Heart left ventricle (tissue), 16 donors: ENCODE results near the gene EMD. TPM values are rescaled to one million over a fixed set of nuclear protein-coding genes. Genes with fewer than 3 reads are reported as not detected.

Source experiments
- ATAC-seq, 4 donors: fragments of 200-7000 bp; cut with Tn5 transposase; one replicate each; pipeline ENCODE4 v1.9.1; 2020 to 2022; ENCODE audit warnings: moderate library complexity in 4 of 4, mild to moderate bottlenecking in 3 of 4, moderate number of reproducible peaks in 1 of 4
- DNase-seq, 5 donors: peaks; one replicate each; pipeline ENCODE4 v3.0.0-alpha.2; 2020
- H3K27ac ChIP-seq, 12 donors: fragments of 200-600 bp; sonication (generic) in 4 of 12; one replicate each; pipeline versions ENCODE4 v1.5.0 to v1.8.0; 2016 to 2022; ENCODE audit warnings: mild to moderate bottlenecking in 2 of 12
- H3K27me3 ChIP-seq, 9 donors: fragments of 200-600 bp; sonication (generic) in 2 of 9; one replicate each; pipeline versions ENCODE4 v1.5.1 to v1.8.0; 2016 to 2022; ENCODE audit warnings: mild to moderate bottlenecking in 3 of 9
- H3K36me3 ChIP-seq, 9 donors: fragments of 200-600 bp; sonication (generic) in 2 of 9; one replicate each; pipeline versions ENCODE4 v1.5.0 to v1.8.0; 2018 to 2022; ENCODE audit warnings: mild to moderate bottlenecking in 2 of 9
- H3K4me1 ChIP-seq, 12 donors: fragments of 200-600 bp; sonication (generic) in 4 of 12; one replicate each; pipeline versions ENCODE4 v1.5.0 to v1.8.0; 2016 to 2022; ENCODE audit warnings: mild to moderate bottlenecking in 3 of 12
- H3K4me3 ChIP-seq, 12 donors: fragments of 200-600 bp; sonication (generic) in 4 of 12; one replicate each; pipeline versions ENCODE4 v1.5.0 to v1.8.0; 2017 to 2022; ENCODE audit warnings: mild to moderate bottlenecking in 9 of 12, moderate library complexity in 4 of 12
- H3K9me3 ChIP-seq, 12 donors: fragments of 200-600 bp; sonication (generic) in 4 of 12; one replicate each; pipeline versions ENCODE4 v1.5.0 to v1.8.0; 2016 to 2022; ENCODE audit warnings: mild to moderate bottlenecking in 1 of 12
- POLR2A ChIP-seq, 2 donors: fragments of 450-650 bp; IDR thresholded peaks; one replicate each; pipeline ENCODE4 v1.6.1; 2017; ENCODE audit warnings: antibody characterized with exemption in 2 of 2, mild to moderate bottlenecking in 2 of 2, moderate library complexity in 2 of 2
- WGBS, 4 donors: extraction: QIAGEN DNeasy Blood & Tissue Kit in 2 of 4; methylation state at CpG; one replicate each; pipeline versions ENCODE4 v1.1.5 to v1.1.7; 2013 to 2018; 5-methylcytosine and 5-hydroxymethylcytosine counted together
- intact Hi-C, 10 donors: fragments of 100-400 bp; cut with DNase I; formaldehyde crosslinking; loops; one replicate each; pipeline versions ENCODE4 v1.11.1 to v1.14.2; 2022
- polyA plus RNA-seq, 2 donors: library from polyadenylated mRNA; stranded (reverse); fragments of 200-250 nt; gene quantifications; one replicate each; pipeline ENCODE4 v1.2.3, GENCODE V29; 2013
- total RNA-seq, 9 donors: library from RNA; depleted of rRNA in 2 of 9; stranded (reverse); fragments of >200 nt in 2 of 9; fragmentation: NEBNext Ultra II Directional in 3 of 9; extraction: Animal tissue kit (Norgen Biotek cat#: 25700) in 3 of 9; gene quantifications; one replicate each; pipeline versions ENCODE4 v1.1.0 to v1.2.4, GENCODE V29; 2016 to 2023
- TF ChIP-seq, protein P1 (sequence below), 12 donors: fragments of 200-600 bp; sonication (generic) in 4 of 12; IDR thresholded peaks; one replicate each; pipeline versions ENCODE4 v1.5.0 to v1.8.0; 2018 to 2022; ENCODE audit warnings: antibody characterized with exemption in 12 of 12, mild to moderate bottlenecking in 5 of 12
- donor health status: ischemic (EF 13 %, LVEDD 7.1; RV severe dilation, severe dysfunction).
- donor health status: healthy with polysubstance abuse.
- donor health status: DM: no; HTN: yes; CAD: no.
- donor health status: DM: no; HTN: no; CAD: no.
- donor health status: ischemic (EF 25% LVEDD 6.9; RV normal size, moderate dysfunction).
- donor health status: ischemic (EF 25% LVEDD 5.7; RV mildly dilated, moderate dysfunction).
- donor health status: healthy.
- donor health status: DM: yes; HTN: yes; CAD: no.
- donor health status: ischemic (EF 35%, LVEDD 5.7; RV mildly dilated, moderate dysfunction).
- donor health status: nonischemic (EF 11% LVEDD 7.7; RV severe dilation, severe dysfunction).
- donor health status: DM: yes; HTN: yes; CAD: no.
- donor health status: PGD.
- donor health status: ischemic (EF 29% LVEDD 5.4; RV normal size, mild dysfunction).
- donor health status: nonischemic (EF 23%, LVEDD 6.1; RV moderate dilation, normal function).

EMD gene
- total and polyA plus RNA-seq, 11 donors, result 37.6 to 152 (median 53.8) TPM

DNA sequence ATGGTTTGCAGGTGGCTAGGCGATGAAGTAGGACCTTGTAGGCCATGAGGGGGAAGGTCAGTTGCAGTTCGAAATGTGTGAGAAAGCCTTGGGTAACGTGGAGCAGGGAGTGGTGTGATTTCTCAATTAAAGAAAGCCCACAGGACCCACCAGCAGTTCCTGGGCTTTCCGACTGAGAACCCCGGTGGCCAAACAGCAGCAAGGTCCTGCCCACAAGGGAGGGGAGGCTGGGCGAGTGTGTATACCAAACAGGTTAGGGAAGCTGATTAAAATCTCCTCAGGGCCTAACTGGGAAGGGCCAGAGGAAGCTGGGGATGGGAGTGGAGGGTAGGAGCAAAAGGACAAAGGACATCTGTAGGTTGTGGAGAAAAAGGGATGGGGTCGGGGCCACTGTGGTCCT, 51.8 kb downstream of the EMD start:
- peak overlapping the region in 5 of 12 donors; percentile 10 to 84 (median 39) for H3K27ac ChIP-seq

More for the DNA sequence above, 51.8 kb downstream of the EMD start:
- Histone ChIP-seq H3K9me3 (no peaks in the 10 kb centered on the region), H3K27me3 (no peaks in the 10 kb centered on the region), H3K4me1 (peaks cover 0 to 28% (median 7%) of the 10 kb centered on the region in 12 donors), H3K4me3 (peak overlapping the region in 1 of 12 donors; percentile 16), H3K36me3 (peaks cover 0 to 24% (median 6%) of the 10 kb centered on the region in 9 donors)
- TF ChIP-seq POLR2A (IDR thresholded peaks at IDR 0.05), result no peak
- TF ChIP-seq, protein P1, sequence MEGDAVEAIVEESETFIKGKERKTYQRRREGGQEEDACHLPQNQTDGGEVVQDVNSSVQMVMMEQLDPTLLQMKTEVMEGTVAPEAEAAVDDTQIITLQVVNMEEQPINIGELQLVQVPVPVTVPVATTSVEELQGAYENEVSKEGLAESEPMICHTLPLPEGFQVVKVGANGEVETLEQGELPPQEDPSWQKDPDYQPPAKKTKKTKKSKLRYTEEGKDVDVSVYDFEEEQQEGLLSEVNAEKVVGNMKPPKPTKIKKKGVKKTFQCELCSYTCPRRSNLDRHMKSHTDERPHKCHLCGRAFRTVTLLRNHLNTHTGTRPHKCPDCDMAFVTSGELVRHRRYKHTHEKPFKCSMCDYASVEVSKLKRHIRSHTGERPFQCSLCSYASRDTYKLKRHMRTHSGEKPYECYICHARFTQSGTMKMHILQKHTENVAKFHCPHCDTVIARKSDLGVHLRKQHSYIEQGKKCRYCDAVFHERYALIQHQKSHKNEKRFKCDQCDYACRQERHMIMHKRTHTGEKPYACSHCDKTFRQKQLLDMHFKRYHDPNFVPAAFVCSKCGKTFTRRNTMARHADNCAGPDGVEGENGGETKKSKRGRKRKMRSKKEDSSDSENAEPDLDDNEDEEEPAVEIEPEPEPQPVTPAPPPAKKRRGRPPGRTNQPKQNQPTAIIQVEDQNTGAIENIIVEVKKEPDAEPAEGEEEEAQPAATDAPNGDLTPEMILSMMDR (IDR thresholded peaks at IDR 0.05), result no peak
- intact Hi-C loops, result loop anchor here in 1 of 10 donors (10.0 kb wide), 1 partner anchor 56 kb away; the partner anchor contains the start of genes EMD and FLNA
- 60 to 70% (median 65%) methylated on average over 7 of the region's 7 CpGs for WGBS, 4 donors
- ATAC-seq (no peak), DNase-seq (peak in 1 of 5 donors; percentile 16)

Other genes with a start within 250 kb of the EMD start
- gene OPN1LW, start 235.1 kb upstream of the EMD start, total RNA-seq, result not detected
- not detected for gene OPN1LW, start 235.1 kb upstream of the EMD start, polyA plus RNA-seq
- gene OPN1MW, start 196.7 kb upstream of the EMD start, total RNA-seq, result not detected
- not detected for gene OPN1MW, start 196.7 kb upstream of the EMD start, polyA plus RNA-seq
- not detected for gene OPN1MW2, start 159.5 kb upstream of the EMD start, total RNA-seq
- gene OPN1MW2, start 159.5 kb upstream of the EMD start, polyA plus RNA-seq, result not detected
- not detected for gene OPN1MW3, start 121.7 kb upstream of the EMD start, total RNA-seq
- not detected for gene OPN1MW3, start 121.7 kb upstream of the EMD start, polyA plus RNA-seq
- not detected for gene TEX28, start 84.2 kb upstream of the EMD start, total RNA-seq
- gene TEX28, start 84.2 kb upstream of the EMD start, polyA plus RNA-seq, result not detected
- gene TKTL1, start 83.5 kb upstream of the EMD start, total RNA-seq, result 10 to 100 TPM in 2 of 9 donors, 1 to 10 TPM in 7; 2.0 to 13.4 (median 7.7) TPM
- gene TKTL1, start 83.5 kb upstream of the EMD start, polyA plus RNA-seq, result 10 to 100 TPM in 1 of 2 donors, 1 to 10 TPM in 1; 2.9 to 10.2 TPM
- gene FLNA, start 4.7 kb upstream of the EMD start, total RNA-seq, result 100 to 1,000 TPM; 155 to 465 (median 234) TPM
- 100 to 1,000 TPM; 226 to 274 TPM for gene FLNA, start 4.7 kb upstream of the EMD start, polyA plus RNA-seq
- 1,000 to 10,000 TPM; 1,381 to 3,072 (median 2,052) TPM for gene RPL10, start 19.1 kb downstream of the EMD start, total RNA-seq
- 1,000 to 10,000 TPM; 2,362 to 5,995 TPM for gene RPL10, start 19.1 kb downstream of the EMD start, polyA plus RNA-seq
- gene DNASE1L1, start 30.0 kb downstream of the EMD start, total RNA-seq, result 100 to 1,000 TPM in 2 of 9 donors, 10 to 100 TPM in 7; 26.7 to 117 (median 43.8) TPM
- 10 to 100 TPM; 27.7 to 57.1 TPM for gene DNASE1L1, start 30.0 kb downstream of the EMD start, polyA plus RNA-seq
- gene TAFAZZIN, start 32.2 kb downstream of the EMD start, total RNA-seq, result 10 to 100 TPM; 29.1 to 38.6 (median 34.5) TPM
- 10 to 100 TPM; 27.2 to 51.1 TPM for gene TAFAZZIN, start 32.2 kb downstream of the EMD start, polyA plus RNA-seq
- 100 to 1,000 TPM in 2 of 9 donors, 10 to 100 TPM in 7; 67.7 to 127 (median 84.2) TPM for gene ATP6AP1, start 49.4 kb downstream of the EMD start, total RNA-seq
- gene ATP6AP1, start 49.4 kb downstream of the EMD start, polyA plus RNA-seq, result 100 to 1,000 TPM in 1 of 2 donors, 10 to 100 TPM in 1; 33.8 to 111 TPM
- 100 to 1,000 TPM in 2 of 9 donors, 10 to 100 TPM in 7; 73.6 to 105 (median 92.2) TPM for gene GDI1, start 57.9 kb downstream of the EMD start, total RNA-seq
- gene GDI1, start 57.9 kb downstream of the EMD start, polyA plus RNA-seq, result 100 to 1,000 TPM in 1 of 2 donors, 10 to 100 TPM in 1; 77.1 to 152 TPM
- 10 to 100 TPM; 27.7 to 65.1 (median 41.2) TPM for gene FAM50A, start 64.8 kb downstream of the EMD start, total RNA-seq
- gene FAM50A, start 64.8 kb downstream of the EMD start, polyA plus RNA-seq, result 100 to 1,000 TPM; 118 to 119 TPM
- gene PLXNA3, start 79.0 kb downstream of the EMD start, total RNA-seq, result 10 to 100 TPM in 7 of 9 donors, 1 to 10 TPM in 2; 4.7 to 46.6 (median 15.3) TPM
- 10 to 100 TPM in 1 of 2 donors, 1 to 10 TPM in 1; 8.7 to 12.2 TPM for gene PLXNA3, start 79.0 kb downstream of the EMD start, polyA plus RNA-seq
- gene LAGE3, start 100.0 kb downstream of the EMD start, total RNA-seq, result 10 to 100 TPM; 16.2 to 23.6 (median 18.9) TPM
- 10 to 100 TPM; 15.1 to 26.8 TPM for gene LAGE3, start 100.0 kb downstream of the EMD start, polyA plus RNA-seq
- 10 to 100 TPM; 40.6 to 92.8 (median 53.7) TPM for gene UBL4A, start 107.3 kb downstream of the EMD start, total RNA-seq
- 10 to 100 TPM; 34.6 to 72.8 TPM for gene UBL4A, start 107.3 kb downstream of the EMD start, polyA plus RNA-seq
- gene SLC10A3, start 111.3 kb downstream of the EMD start, total RNA-seq, result 10 to 100 TPM in 8 of 9 donors, 1 to 10 TPM in 1; 8.3 to 33.3 (median 15.5) TPM
- gene SLC10A3, start 111.3 kb downstream of the EMD start, polyA plus RNA-seq, result 10 to 100 TPM; 12.2 to 50.6 TPM
- gene FAM3A, start 136.9 kb downstream of the EMD start, total RNA-seq, result 10 to 100 TPM; 36.2 to 82.6 (median 48.6) TPM
- gene FAM3A, start 136.9 kb downstream of the EMD start, polyA plus RNA-seq, result 10 to 100 TPM; 66.1 to 72.2 TPM
- gene G6PD, start 167.6 kb downstream of the EMD start, total RNA-seq, result 10 to 100 TPM in 5 of 9 donors, 1 to 10 TPM in 4; 7.2 to 41.3 (median 11.2) TPM
- 10 to 100 TPM in 1 of 2 donors, 1 to 10 TPM in 1; 5.9 to 20.5 TPM for gene G6PD, start 167.6 kb downstream of the EMD start, polyA plus RNA-seq
- gene IKBKG, start 168.3 kb downstream of the EMD start, total RNA-seq, result 10 to 100 TPM in 8 of 9 donors, 1 to 10 TPM in 1; 7.1 to 25.4 (median 15.3) TPM
- gene IKBKG, start 168.3 kb downstream of the EMD start, polyA plus RNA-seq, result 10 to 100 TPM; 13.0 to 29.4 TPM
- not detected for gene CTAG1A, start 205.8 kb downstream of the EMD start, total RNA-seq
- not detected for gene CTAG1A, start 205.8 kb downstream of the EMD start, polyA plus RNA-seq
- gene CTAG1B, start 240.0 kb downstream of the EMD start, total RNA-seq, result not detected
- not detected for gene CTAG1B, start 240.0 kb downstream of the EMD start, polyA plus RNA-seq